Chondrocyte (in vitro differentiated cells): ENCODE results near the gene LBR. TPM values are rescaled to one million over a fixed set of nuclear protein-coding genes. Genes with fewer than 3 reads are reported as not detected.

Experiments used
- DNase-seq: peaks from one replicate; pipeline ENCODE4 v3.0.0; 2021; ENCODE audit warnings: mixed read lengths, low spot score
- H3K27ac Mint-ChIP-seq: one replicate; pipeline ENCODE4 v1.8.0; 2021; ENCODE audit warnings: mild to moderate bottlenecking, moderate library complexity, mixed read lengths; ENCODE audit not compliant: unreplicated experiment
- H3K27me3 Mint-ChIP-seq: 2 replicates; pipeline ENCODE4 v1.8.0; 2021; ENCODE audit warnings: low read depth, mixed read lengths
- H3K36me3 Mint-ChIP-seq: 2 replicates; pipeline ENCODE4 v1.8.0; 2021; ENCODE audit warnings: low read depth, mixed read lengths
- H3K4me1 Mint-ChIP-seq: 2 replicates; pipeline ENCODE4 v1.8.0; 2021; ENCODE audit warnings: low read depth, mild to moderate bottlenecking, mixed read lengths
- H3K4me3 Mint-ChIP-seq: one replicate; pipeline ENCODE4 v1.8.0; 2021; ENCODE audit warnings: mild to moderate bottlenecking, moderate library complexity, mixed read lengths; ENCODE audit not compliant: unreplicated experiment
- H3K9me3 Mint-ChIP-seq: 2 replicates; pipeline ENCODE4 v1.8.0; 2021; ENCODE audit warnings: low read depth, mixed read lengths
- total RNA-seq: library from RNA; stranded (reverse); gene quantifications from 3 replicates; pipeline ENCODE4 v1.2.1, GENCODE V29; 2021
- TF ChIP-seq, protein P1 (sequence below): fragments of 200-600 bp; sonication (generic); IDR thresholded peaks from 2 replicates; pipeline ENCODE4 v1.5.0; 2021; ENCODE audit warnings: antibody characterized with exemption, mild to moderate bottlenecking, moderate library complexity

Gene LBR
- total RNA-seq, 1 donor from 2014 or later = 24.4 TPM

- Mint-ChIP-seq H3K36me3 (no peaks in the 10 kb centered on the region), H3K4me3 (no peak overlapping the region), H3K27me3 (no peaks in the 10 kb centered on the region), H3K9me3 (no peaks in the 10 kb centered on the region), H3K27ac (no peak overlapping the region), H3K4me1 (peaks cover 49% of the 10 kb centered on the region)
- peak; percentile 44 for DNase-seq
- TF ChIP-seq, protein P1, sequence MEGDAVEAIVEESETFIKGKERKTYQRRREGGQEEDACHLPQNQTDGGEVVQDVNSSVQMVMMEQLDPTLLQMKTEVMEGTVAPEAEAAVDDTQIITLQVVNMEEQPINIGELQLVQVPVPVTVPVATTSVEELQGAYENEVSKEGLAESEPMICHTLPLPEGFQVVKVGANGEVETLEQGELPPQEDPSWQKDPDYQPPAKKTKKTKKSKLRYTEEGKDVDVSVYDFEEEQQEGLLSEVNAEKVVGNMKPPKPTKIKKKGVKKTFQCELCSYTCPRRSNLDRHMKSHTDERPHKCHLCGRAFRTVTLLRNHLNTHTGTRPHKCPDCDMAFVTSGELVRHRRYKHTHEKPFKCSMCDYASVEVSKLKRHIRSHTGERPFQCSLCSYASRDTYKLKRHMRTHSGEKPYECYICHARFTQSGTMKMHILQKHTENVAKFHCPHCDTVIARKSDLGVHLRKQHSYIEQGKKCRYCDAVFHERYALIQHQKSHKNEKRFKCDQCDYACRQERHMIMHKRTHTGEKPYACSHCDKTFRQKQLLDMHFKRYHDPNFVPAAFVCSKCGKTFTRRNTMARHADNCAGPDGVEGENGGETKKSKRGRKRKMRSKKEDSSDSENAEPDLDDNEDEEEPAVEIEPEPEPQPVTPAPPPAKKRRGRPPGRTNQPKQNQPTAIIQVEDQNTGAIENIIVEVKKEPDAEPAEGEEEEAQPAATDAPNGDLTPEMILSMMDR = no peak
Observed at GRCh38 chr1:225449774-225450173, 21.9 kb upstream of the LBR start.

DNA sequence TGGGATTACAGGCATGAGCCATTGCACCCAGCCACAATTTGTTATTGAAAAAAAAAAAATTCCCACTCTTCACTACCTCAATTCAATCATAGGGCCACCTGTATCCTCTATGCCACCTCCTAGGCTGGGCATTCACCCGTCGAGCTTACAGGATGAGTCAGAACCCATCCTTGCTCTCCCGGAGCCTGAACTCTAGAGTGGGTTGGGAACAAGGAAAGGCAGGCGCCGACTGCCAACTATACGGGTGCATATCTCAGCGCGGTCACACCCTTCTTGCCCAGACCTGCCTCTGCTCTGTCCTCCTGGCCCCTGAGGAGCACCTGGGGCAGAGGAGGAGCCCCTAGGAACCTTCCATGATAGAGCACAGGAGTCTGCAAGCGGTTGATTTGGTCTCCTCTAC is 21.4 kb upstream of the LBR start:
- TF ChIP-seq, protein P1 = no peak
- H3K27me3 Mint-ChIP-seq = no peaks in the 10 kb centered on the region
- H3K27ac Mint-ChIP-seq = no peak overlapping the region
- peak; percentile 51 for DNase-seq
- H3K4me3 Mint-ChIP-seq = no peak overlapping the region
- H3K36me3 Mint-ChIP-seq = no peaks in the 10 kb centered on the region
- peaks cover 45% of the 10 kb centered on the region for H3K4me1 Mint-ChIP-seq
- H3K9me3 Mint-ChIP-seq = no peaks in the 10 kb centered on the region

GRCh38 chr1:225448146-225448805 is 20.4 kb upstream of the LBR start:
- H3K27ac Mint-ChIP-seq = peak overlapping the region; percentile 79
- peak; percentile 25 for DNase-seq
- H3K4me1 Mint-ChIP-seq = peaks cover 37% of the 10 kb centered on the region
- no peaks in the 10 kb centered on the region for H3K9me3 Mint-ChIP-seq
- no peaks in the 10 kb centered on the region for H3K27me3 Mint-ChIP-seq
- TF ChIP-seq, protein P1 = no peak
- H3K4me3 Mint-ChIP-seq = peak overlapping the region; percentile 0
- H3K36me3 Mint-ChIP-seq = no peaks in the 10 kb centered on the region

GRCh38 chr1:225447650-225448089 is 19.8 kb upstream of the LBR start:
- TF ChIP-seq, protein P1 = no peak
- Mint-ChIP-seq H3K27me3 (no peaks in the 10 kb centered on the region), H3K4me1 (peaks cover 41% of the 10 kb centered on the region), H3K27ac (peak overlapping the region; percentile 79), H3K4me3 (peak overlapping the region; percentile 0), H3K9me3 (no peaks in the 10 kb centered on the region), H3K36me3 (no peaks in the 10 kb centered on the region)
- DNase-seq = peak; percentile 43

DNA sequence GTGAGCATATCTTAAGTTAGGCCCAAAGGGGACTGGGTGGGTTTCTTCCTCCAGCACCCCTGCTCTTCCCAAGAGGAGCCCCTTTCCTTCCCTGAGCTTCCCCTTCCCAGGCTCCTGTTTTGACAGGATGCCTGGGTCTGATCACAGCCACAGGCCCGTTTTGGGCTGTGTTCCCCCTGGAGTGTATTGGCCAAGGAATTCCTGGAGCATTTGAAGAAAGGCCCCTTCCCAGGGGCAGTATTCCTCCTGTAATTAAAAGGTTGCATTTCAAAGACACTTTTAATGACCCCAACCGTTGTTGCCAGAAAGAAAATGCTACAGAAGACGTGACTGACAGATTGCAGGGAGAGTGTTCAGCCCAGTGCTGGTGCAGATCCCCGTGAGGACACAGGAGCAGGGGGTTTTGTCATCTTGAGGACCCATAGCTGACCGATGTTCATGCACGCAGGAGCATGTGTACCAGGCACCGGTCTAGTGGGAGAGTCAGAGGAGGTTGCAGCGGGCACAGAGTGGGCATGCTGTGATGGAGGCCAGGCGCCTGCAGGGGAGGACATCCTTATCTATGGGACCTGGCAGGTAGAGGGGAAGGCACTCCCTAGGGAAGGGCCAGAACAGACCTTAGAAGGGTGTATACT is 19.3 kb upstream of the LBR start:
- DNase-seq = peak; percentile 56
- H3K4me1 Mint-ChIP-seq = peaks cover 41% of the 10 kb centered on the region
- H3K27me3 Mint-ChIP-seq = no peaks in the 10 kb centered on the region
- no peaks in the 10 kb centered on the region for H3K36me3 Mint-ChIP-seq
- H3K9me3 Mint-ChIP-seq = no peaks in the 10 kb centered on the region
- TF ChIP-seq, protein P1 = no peak
- peak overlapping the region; percentile 67 for H3K27ac Mint-ChIP-seq
- H3K4me3 Mint-ChIP-seq = no peak overlapping the region
